AG04450 (cell line): ENCODE results near the gene SOX30. TPM values are rescaled to one million over a fixed set of nuclear protein-coding genes. Genes with fewer than 3 reads are reported as not detected.

Source experiments
- CTCF ChIA-PET: fragments of 300-600, 350-600 bp; formaldehyde crosslinking; extraction: SDS; loops from one replicate; lab custom pipeline; 2022; ENCODE audit warnings: antibody characterized with exemption, inconsistent platforms; lab: Charles Lee
- POLR2A ChIA-PET: fragments of 350-600 bp; formaldehyde crosslinking; extraction: SDS; loops from one replicate; lab custom pipeline; 2021; ENCODE audit warnings: antibody characterized with exemption, inconsistent platforms; lab: Yijun Ruan, JAX
- DNase-seq: peaks from one replicate; pipeline ENCODE4 v3.0.0-alpha.2; 2011; ENCODE audit warnings: low read depth, low spot score
- H3K27ac ChIP-seq: one replicate; pipeline ENCODE4 v1.5.1; 2012; ENCODE audit warnings: low read depth, low read length, control low read depth
- H3K27me3 ChIP-seq: one replicate; pipeline ENCODE4 v1.6.0; 2012; ENCODE audit warnings: low read length; ENCODE audit not compliant: control insufficient read depth, insufficient read depth
- H3K4me3 ChIP-seq: 2 replicates; pipeline ENCODE4 v1.5.1; 2011; ENCODE audit warnings: mild to moderate bottlenecking, low read depth, low read length, control low read depth
- H3K9me3 ChIP-seq: 2 replicates; pipeline ENCODE4 v1.5.1; 2012; ENCODE audit warnings: low read length; ENCODE audit not compliant: control insufficient read depth, insufficient read depth
- CTCF ChIP-seq: IDR thresholded peaks from 2 replicates; pipeline ENCODE4 v1.5.1; 2011; ENCODE audit warnings: low read depth, low read length, control low read depth, inconsistent platforms
- polyA plus RNA-seq: library from polyadenylated mRNA; depleted of rRNA; stranded (reverse); fragments of >200 nt; gene quantifications from 2 replicates; pipeline ENCODE4 v1.2.3, GENCODE V29; 2011

Gene SOX30
- polyA plus RNA-seq, 1 experiment = 0.05 TPM

- Histone ChIP-seq H3K27me3 (no peaks in the 10 kb centered on the region), H3K27ac (no peak overlapping the region), H3K4me3 (no peak overlapping the region), H3K9me3 (no peaks in the 10 kb centered on the region)
- CTCF ChIA-PET = no interaction called here
- peak; percentile 48 for DNase-seq
- POLR2A ChIA-PET = no interaction called here
- TF ChIP-seq CTCF = no peak
Observed at GRCh38 chr5:157603333-157604190, 48.7 kb downstream of the SOX30 start.

GRCh38 chr5:157602505-157602904 is 49.7 kb downstream of the SOX30 start:
- no peak overlapping the region for H3K4me3 ChIP-seq
- no peak overlapping the region for H3K27ac ChIP-seq
- no peaks in the 10 kb centered on the region for H3K27me3 ChIP-seq
- CTCF ChIA-PET = no interaction called here
- POLR2A ChIA-PET = no interaction called here
- TF ChIP-seq CTCF = no peak
- no peaks in the 10 kb centered on the region for H3K9me3 ChIP-seq
- no peak for DNase-seq

- Histone ChIP-seq H3K9me3 (no peaks in the 10 kb centered on the region), H3K27ac (peak overlapping the region; percentile 11), H3K27me3 (no peaks in the 10 kb centered on the region), H3K4me3 (no peak overlapping the region)
- POLR2A ChIA-PET = no interaction called here
- CTCF ChIA-PET = interaction anchor here (0.6 kb wide), 1 partner anchor 23 kb away, joined by 3 read pairs; no protein-coding TSS in a partner anchor
- no peak for TF ChIP-seq CTCF
- no peak for DNase-seq
Observed at GRCh38 chr5:157600252-157600651, 52.0 kb downstream of the SOX30 start.

GRCh38 chr5:157599565-157599964 is 52.7 kb downstream of the SOX30 start:
- no peak for DNase-seq
- no peaks in the 10 kb centered on the region for H3K9me3 ChIP-seq
- no peak for TF ChIP-seq CTCF
- no peak overlapping the region for H3K27ac ChIP-seq
- ChIA-PET POLR2A (no interaction called here), CTCF (no interaction called here)
- H3K4me3 ChIP-seq = no peak overlapping the region
- no peaks in the 10 kb centered on the region for H3K27me3 ChIP-seq

GRCh38 chr5:157598350-157598936 is 53.8 kb downstream of the SOX30 start:
- ChIA-PET POLR2A (no interaction called here), CTCF (no interaction called here)
- TF ChIP-seq CTCF = no peak

More at GRCh38 chr5:157598350-157598936, 53.8 kb downstream of the SOX30 start:
- no peak for DNase-seq
- H3K27me3 ChIP-seq = no peaks in the 10 kb centered on the region
- H3K27ac ChIP-seq = no peak overlapping the region
- no peak overlapping the region for H3K4me3 ChIP-seq
- H3K9me3 ChIP-seq = no peaks in the 10 kb centered on the region
